ENCODE data around the gene CEL. TPM values are rescaled to one million over a fixed set of nuclear protein-coding genes. Genes with fewer than 3 reads are reported as not detected.

The CEL gene
- total RNA-seq, 2 experiments from 2014 or later: 1.2 to 1.8 TPM

GRCh38 chr9:133055788-133056420 lies 5.9 kb upstream of the CEL start:
- TF ChIP-seq EZH2phosphoT487 (IDR thresholded peaks at IDR 0.05; ENCODE audit: borderline replicate concordance, low read depth, low read length): no peak
- TF ChIP-seq, protein P1, sequence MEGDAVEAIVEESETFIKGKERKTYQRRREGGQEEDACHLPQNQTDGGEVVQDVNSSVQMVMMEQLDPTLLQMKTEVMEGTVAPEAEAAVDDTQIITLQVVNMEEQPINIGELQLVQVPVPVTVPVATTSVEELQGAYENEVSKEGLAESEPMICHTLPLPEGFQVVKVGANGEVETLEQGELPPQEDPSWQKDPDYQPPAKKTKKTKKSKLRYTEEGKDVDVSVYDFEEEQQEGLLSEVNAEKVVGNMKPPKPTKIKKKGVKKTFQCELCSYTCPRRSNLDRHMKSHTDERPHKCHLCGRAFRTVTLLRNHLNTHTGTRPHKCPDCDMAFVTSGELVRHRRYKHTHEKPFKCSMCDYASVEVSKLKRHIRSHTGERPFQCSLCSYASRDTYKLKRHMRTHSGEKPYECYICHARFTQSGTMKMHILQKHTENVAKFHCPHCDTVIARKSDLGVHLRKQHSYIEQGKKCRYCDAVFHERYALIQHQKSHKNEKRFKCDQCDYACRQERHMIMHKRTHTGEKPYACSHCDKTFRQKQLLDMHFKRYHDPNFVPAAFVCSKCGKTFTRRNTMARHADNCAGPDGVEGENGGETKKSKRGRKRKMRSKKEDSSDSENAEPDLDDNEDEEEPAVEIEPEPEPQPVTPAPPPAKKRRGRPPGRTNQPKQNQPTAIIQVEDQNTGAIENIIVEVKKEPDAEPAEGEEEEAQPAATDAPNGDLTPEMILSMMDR (conservative IDR thresholded peaks at IDR 0.05; ENCODE audit: low read length): no peak
- no peak overlapping the region for H3K4me2 ChIP-seq (ENCODE audit: low read length)
- CTCF ChIA-PET (ENCODE audit: unreplicated experiment): no interaction called here
- intact Hi-C loops (cut with micrococcal nuclease; ENCODE audit: unreplicated experiment): no loop called here
- H3K4me1 ChIP-seq (ENCODE audit: insufficient read depth, low read length, poor library complexity, severe bottlenecking): peaks cover 27% of the 10 kb centered on the region
- DNase-seq (ENCODE audit: low spot score): no peak
- no peaks in the 10 kb centered on the region for H4K20me1 ChIP-seq (ENCODE audit: insufficient read depth, low read length)
- H3K79me2 ChIP-seq (ENCODE audit: insufficient read depth, low read depth, low read length): no peaks in the 10 kb centered on the region
- no peaks in the 10 kb centered on the region for H3K9me3 ChIP-seq (ENCODE audit: low read length)
- BruUV-seq (replicated peaks): no TSS peak
- no peak overlapping the region for H2AFZ ChIP-seq (ENCODE audit: low read length)
- POLR2A ChIA-PET: no interaction called here
- peaks cover 68% of the 10 kb centered on the region for H3K36me3 ChIP-seq (ENCODE audit: insufficient read depth, low read length)
- no peak overlapping the region for H3K4me3 ChIP-seq (ENCODE audit: low read depth, low read length, poor library complexity, severe bottlenecking)
- H3K27ac ChIP-seq (ENCODE audit: low read depth, low read length, poor library complexity, severe bottlenecking): no peak overlapping the region
- no peaks in the 10 kb centered on the region for H3K9me2 ChIP-seq (ENCODE audit: insufficient read depth, low read length)

GRCh38 chr9:133056533-133056932 lies 5.2 kb upstream of the CEL start:
- H3K4me2 ChIP-seq (ENCODE audit: low read length): no peak overlapping the region
- no TSS peak for BruUV-seq (replicated peaks)
- no peak overlapping the region for H3K27ac ChIP-seq (ENCODE audit: low read depth, low read length, poor library complexity, severe bottlenecking)
- H3K4me1 ChIP-seq (ENCODE audit: insufficient read depth, low read length, poor library complexity, severe bottlenecking): peaks cover 33% of the 10 kb centered on the region
- H3K36me3 ChIP-seq (ENCODE audit: insufficient read depth, low read length): peaks cover 61% of the 10 kb centered on the region
- TF ChIP-seq, protein P1 (conservative IDR thresholded peaks at IDR 0.05; ENCODE audit: low read length): no peak
- TF ChIP-seq EZH2phosphoT487 (IDR thresholded peaks at IDR 0.05; ENCODE audit: borderline replicate concordance, low read depth, low read length): no peak
- no peaks in the 10 kb centered on the region for H3K9me2 ChIP-seq (ENCODE audit: insufficient read depth, low read length)
- H3K4me3 ChIP-seq (ENCODE audit: low read depth, low read length, poor library complexity, severe bottlenecking): no peak overlapping the region
- ChIA-PET POLR2A (no interaction called here), CTCF (ENCODE audit: unreplicated experiment) (no interaction called here)
- no peaks in the 10 kb centered on the region for H4K20me1 ChIP-seq (ENCODE audit: insufficient read depth, low read length)
- intact Hi-C loops (cut with micrococcal nuclease; ENCODE audit: unreplicated experiment): no loop called here
- H3K79me2 ChIP-seq (ENCODE audit: insufficient read depth, low read depth, low read length): no peaks in the 10 kb centered on the region
- no peak for DNase-seq (ENCODE audit: low spot score)
- no peak overlapping the region for H2AFZ ChIP-seq (ENCODE audit: low read length)
- H3K9me3 ChIP-seq (ENCODE audit: low read length): no peaks in the 10 kb centered on the region

DNA sequence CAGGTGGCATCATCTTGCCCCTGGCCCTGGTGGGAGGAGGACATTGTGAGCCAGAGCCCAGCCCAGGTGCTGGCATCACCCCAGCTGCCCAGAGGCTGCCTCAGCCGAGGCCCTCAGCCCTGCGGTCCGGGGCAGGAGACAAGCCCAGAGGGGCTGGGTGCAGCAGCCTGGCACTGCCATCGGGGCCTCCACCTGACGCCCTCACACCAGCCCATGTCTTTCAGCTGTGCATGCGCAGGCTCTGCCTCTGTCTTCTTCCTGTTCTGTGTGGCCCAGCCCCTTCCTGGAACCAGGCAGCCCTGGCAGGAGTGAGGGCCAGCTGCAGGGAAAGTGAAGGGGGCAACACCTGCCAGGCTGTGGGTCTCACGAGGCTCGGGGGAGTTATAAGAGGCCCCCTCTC lies 4.8 kb upstream of the CEL start:
- intact Hi-C loops (cut with micrococcal nuclease; ENCODE audit: unreplicated experiment): no loop called here
- H4K20me1 ChIP-seq (ENCODE audit: insufficient read depth, low read length): no peaks in the 10 kb centered on the region
- no peak for DNase-seq (ENCODE audit: low spot score)
- ChIA-PET POLR2A (no interaction called here), CTCF (ENCODE audit: unreplicated experiment) (no interaction called here)
- TF ChIP-seq, protein P1 (conservative IDR thresholded peaks at IDR 0.05; ENCODE audit: low read length): no peak
- no peak for TF ChIP-seq EZH2phosphoT487 (IDR thresholded peaks at IDR 0.05; ENCODE audit: borderline replicate concordance, low read depth, low read length)
- no TSS peak for BruUV-seq (replicated peaks)
- no peak overlapping the region for H3K4me2 ChIP-seq (ENCODE audit: low read length)
- H3K27ac ChIP-seq (ENCODE audit: low read depth, low read length, poor library complexity, severe bottlenecking): no peak overlapping the region
- H3K9me3 ChIP-seq (ENCODE audit: low read length): no peaks in the 10 kb centered on the region
- no peaks in the 10 kb centered on the region for H3K79me2 ChIP-seq (ENCODE audit: insufficient read depth, low read depth, low read length)
- H2AFZ ChIP-seq (ENCODE audit: low read length): no peak overlapping the region
- no peak overlapping the region for H3K4me3 ChIP-seq (ENCODE audit: low read depth, low read length, poor library complexity, severe bottlenecking)
- H3K4me1 ChIP-seq (ENCODE audit: insufficient read depth, low read length, poor library complexity, severe bottlenecking): peaks cover 34% of the 10 kb centered on the region
- H3K36me3 ChIP-seq (ENCODE audit: insufficient read depth, low read length): peaks cover 57% of the 10 kb centered on the region
- no peaks in the 10 kb centered on the region for H3K9me2 ChIP-seq (ENCODE audit: insufficient read depth, low read length)
